PC-9 (cell line): ENCODE results near the gene MAVS. TPM values are rescaled to one million over a fixed set of nuclear protein-coding genes. Genes with fewer than 3 reads are reported as not detected.
A peak's percentile ranks its signal among the peaks of the same experiment; 100 is the strongest.

Experiments used
- BruUV-seq: library from RNA; stranded (reverse); fragments of 400-500 nt; replicated peaks from 2 replicates; lab custom pipeline; 2021; lab: Mats Ljungman, UMichigan
- CTCF ChIA-PET: fragments of 300-600 bp; sonication (Branson Sonifier 250); formaldehyde crosslinking; loops from one replicate; lab custom pipeline; 2022; ENCODE audit warnings: antibody characterized with exemption; lab: Charles Lee
- POLR2A ChIA-PET: fragments of 300-600 bp; sonication (Branson Sonifier 250); formaldehyde crosslinking; loops from one replicate; lab custom pipeline; 2022; ENCODE audit warnings: antibody characterized with exemption; ENCODE audit not compliant: unreplicated experiment; lab: Charles Lee
- DNase-seq, 2 experiments: peaks; one replicate each; pipeline versions ENCODE4 v3.0.0 to v3.0.0-alpha.2; 2015 to 2022; ENCODE audit warnings: mixed read lengths in 1 of 2
- H2AFZ ChIP-seq: fragments of 200-600 bp; sonication (generic); 2 replicates; pipeline ENCODE4 v1.8.1; 2017; ENCODE audit warnings: antibody characterized with exemption
- H3F3A ChIP-seq: fragments of 200-600 bp; sonication (generic); 2 replicates; pipeline ENCODE4 v1.8.1; 2017; ENCODE audit warnings: antibody characterized with exemption, mild to moderate bottlenecking, low read depth; ENCODE audit not compliant: insufficient read depth
- H3K27ac ChIP-seq: fragments of 200-600 bp; sonication (generic); 2 replicates; pipeline ENCODE4 v1.6.1; 2016; ENCODE audit warnings: mixed run types
- H3K27me3 ChIP-seq: fragments of 200-600 bp; sonication (generic); 2 replicates; pipeline ENCODE4 v1.6.1; 2016; ENCODE audit warnings: low read depth, mixed run types; ENCODE audit not compliant: insufficient read depth
- H3K36me3 ChIP-seq: fragments of 200-600 bp; sonication (generic); 2 replicates; pipeline ENCODE4 v1.6.1; 2016; ENCODE audit warnings: low read depth, mixed run types
- H3K4me1 ChIP-seq: fragments of 200-600 bp; sonication (generic); replicated peaks from 2 replicates; pipeline ENCODE4 v1.6.1; 2016; ENCODE audit warnings: mixed run types; ENCODE audit not compliant: insufficient read depth
- H3K4me2 ChIP-seq: fragments of 200-600 bp; sonication (generic); 2 replicates; pipeline ENCODE4 v1.6.1; 2017; ENCODE audit warnings: mixed run types
- H3K4me3 ChIP-seq: fragments of 200-600 bp; sonication (generic); 2 replicates; pipeline ENCODE4 v1.6.1; 2016; ENCODE audit warnings: mixed run types
- H3K79me2 ChIP-seq: fragments of 200-600 bp; sonication (generic); 2 replicates; pipeline ENCODE4 v1.6.1; 2017; ENCODE audit warnings: low read depth, mixed run types
- H3K9me2 ChIP-seq: fragments of 200-600 bp; sonication (generic); 2 replicates; pipeline ENCODE4 v1.8.1; 2017; ENCODE audit warnings: mild to moderate bottlenecking; ENCODE audit not compliant: insufficient read depth
- H3K9me3 ChIP-seq: fragments of 200-600 bp; sonication (generic); 2 replicates; pipeline ENCODE4 v1.8.1; 2016; ENCODE audit warnings: low read depth; ENCODE audit not compliant: insufficient read depth
- H4K20me1 ChIP-seq: fragments of 200-600 bp; sonication (generic); 2 replicates; pipeline ENCODE4 v1.8.1; 2017; ENCODE audit not compliant: insufficient read depth
- EZH2 ChIP-seq: fragments of 200-600 bp; sonication (generic); IDR thresholded peaks from 2 replicates; pipeline ENCODE4 v1.8.0; 2017; ENCODE audit warnings: antibody characterized with exemption, low read depth
- intact Hi-C: fragments of 100-400 bp; cut with micrococcal nuclease; formaldehyde crosslinking; loops from one replicate; pipeline ENCODE4 v1.10.0; 2022; ENCODE audit not compliant: unreplicated experiment
- total RNA-seq: library from RNA; stranded (reverse); gene quantifications from 2 replicates; pipeline ENCODE4 v1.2.3, GENCODE V29; 2021
- TF ChIP-seq, protein P1 (sequence below): fragments of 200-600 bp; sonication (generic); conservative IDR thresholded peaks from 2 replicates; pipeline ENCODE4 v1.6.1; 2017; ENCODE audit warnings: mixed run types, antibody characterized with exemption, mild to moderate bottlenecking, moderate library complexity

MAVS gene
- total RNA-seq, 1 experiment from 2014 or later = 61.3 TPM

DNA sequence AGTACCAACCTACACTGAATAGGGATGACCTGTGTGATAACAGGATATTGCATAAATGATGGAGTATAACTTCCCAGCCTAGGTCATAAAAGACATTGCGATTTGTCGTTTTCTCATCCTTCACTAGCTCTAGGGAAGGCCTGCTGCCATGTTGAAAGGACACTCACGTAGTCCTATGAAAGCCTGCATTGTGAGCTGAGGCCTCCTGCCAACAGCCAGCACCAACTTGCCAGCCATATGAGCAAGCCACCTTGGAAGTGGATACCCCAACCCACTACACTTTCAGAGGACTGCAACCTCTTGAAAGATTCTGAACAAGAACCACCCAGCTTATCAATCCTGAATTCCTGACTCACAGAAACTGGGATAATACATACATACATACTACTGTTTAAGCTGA, 39.1 kb downstream of the MAVS start:
- POLR2A ChIA-PET = no interaction called here
- no TSS peak for BruUV-seq
- Histone ChIP-seq H2AFZ (no peak overlapping the region), H3K9me2 (no peaks in the 10 kb centered on the region), H3K4me2 (no peak overlapping the region), H3K27ac (no peak overlapping the region), H4K20me1 (peaks cover 6% of the 10 kb centered on the region), H3K9me3 (no peaks in the 10 kb centered on the region), H3F3A (no peaks in the 10 kb centered on the region; the same call in 1 of the 2 replicates), H3K4me1 (peaks cover 11% of the 10 kb centered on the region), H3K27me3 (no peaks in the 10 kb centered on the region), H3K79me2 (peaks cover 37% of the 10 kb centered on the region), H3K4me3 (no peak overlapping the region), H3K36me3 (no peaks in the 10 kb centered on the region)
- TF ChIP-seq EZH2 = no peak
- TF ChIP-seq, protein P1, sequence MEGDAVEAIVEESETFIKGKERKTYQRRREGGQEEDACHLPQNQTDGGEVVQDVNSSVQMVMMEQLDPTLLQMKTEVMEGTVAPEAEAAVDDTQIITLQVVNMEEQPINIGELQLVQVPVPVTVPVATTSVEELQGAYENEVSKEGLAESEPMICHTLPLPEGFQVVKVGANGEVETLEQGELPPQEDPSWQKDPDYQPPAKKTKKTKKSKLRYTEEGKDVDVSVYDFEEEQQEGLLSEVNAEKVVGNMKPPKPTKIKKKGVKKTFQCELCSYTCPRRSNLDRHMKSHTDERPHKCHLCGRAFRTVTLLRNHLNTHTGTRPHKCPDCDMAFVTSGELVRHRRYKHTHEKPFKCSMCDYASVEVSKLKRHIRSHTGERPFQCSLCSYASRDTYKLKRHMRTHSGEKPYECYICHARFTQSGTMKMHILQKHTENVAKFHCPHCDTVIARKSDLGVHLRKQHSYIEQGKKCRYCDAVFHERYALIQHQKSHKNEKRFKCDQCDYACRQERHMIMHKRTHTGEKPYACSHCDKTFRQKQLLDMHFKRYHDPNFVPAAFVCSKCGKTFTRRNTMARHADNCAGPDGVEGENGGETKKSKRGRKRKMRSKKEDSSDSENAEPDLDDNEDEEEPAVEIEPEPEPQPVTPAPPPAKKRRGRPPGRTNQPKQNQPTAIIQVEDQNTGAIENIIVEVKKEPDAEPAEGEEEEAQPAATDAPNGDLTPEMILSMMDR = no peak
- CTCF ChIA-PET = no interaction called here
- no peak for DNase-seq
- intact Hi-C loops = no loop called here

DNA sequence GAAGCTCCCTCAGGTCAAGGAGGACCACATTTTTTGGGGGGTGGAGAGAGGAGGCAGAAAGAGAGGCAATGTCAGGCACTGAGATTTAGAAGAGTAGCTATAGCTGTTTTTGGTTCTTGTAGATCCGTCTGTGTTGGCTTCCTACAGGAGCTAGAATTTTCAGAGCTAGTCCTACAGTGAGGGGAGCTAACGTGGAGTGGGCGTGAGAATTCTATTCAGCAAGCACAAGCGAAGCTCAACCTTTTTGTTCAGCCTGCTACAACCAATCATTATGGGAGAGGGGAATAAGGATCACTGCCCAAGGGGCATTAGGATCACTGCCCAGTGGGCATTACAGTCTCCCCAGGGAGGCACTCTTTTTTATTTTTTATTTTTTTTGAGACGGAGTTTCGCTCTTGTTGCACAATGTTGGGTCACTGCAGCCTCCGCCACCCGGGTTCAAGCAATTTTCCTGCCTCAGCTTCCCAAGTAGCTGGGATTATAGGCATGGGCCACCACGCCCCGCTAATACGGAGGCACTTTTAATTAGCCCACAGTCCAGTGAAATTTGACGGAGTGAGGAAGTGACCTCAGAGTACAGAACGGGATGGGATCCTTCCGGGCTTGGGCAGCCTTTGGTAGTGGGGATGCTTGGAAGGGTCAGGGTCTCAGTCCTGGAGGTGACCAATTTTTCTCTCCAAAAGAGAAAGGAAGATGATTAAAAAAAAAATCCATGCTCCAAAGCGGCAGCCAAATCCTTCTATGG, 41.4 kb downstream of the MAVS start:
- ChIA-PET POLR2A (interaction anchor here (0.6 kb wide), 1 partner anchor 101 kb away, joined by 4 read pairs; the partner anchor contains the start of gene CENPB), CTCF (interaction anchor here (0.6 kb wide), 2 partner anchors 24 to 489 kb away, joined by 3 to 4 read pairs; no protein-coding TSS in a partner anchor)
- Histone ChIP-seq H3K4me1 (peaks cover 35% of the 10 kb centered on the region), H3K27me3 (no peaks in the 10 kb centered on the region), H3K9me3 (no peaks in the 10 kb centered on the region), H2AFZ (peak overlapping the region; percentile 91), H3F3A (no peaks in the 10 kb centered on the region; the same call in 1 of the 2 replicates), H3K4me3 (peak overlapping the region; percentile 71), H3K9me2 (no peaks in the 10 kb centered on the region), H3K4me2 (peak overlapping the region; percentile 89), H3K27ac (peak overlapping the region; percentile 30; the same call in 1 of the 2 replicates), H4K20me1 (peaks cover 29% of the 10 kb centered on the region), H3K79me2 (peaks cover 61% of the 10 kb centered on the region), H3K36me3 (peaks cover 10% of the 10 kb centered on the region)
- BruUV-seq = no TSS peak
- DNase-seq = no peak
- TF ChIP-seq, protein P1 = no peak
- no peak for TF ChIP-seq EZH2
- intact Hi-C loops = no loop called here

DNA sequence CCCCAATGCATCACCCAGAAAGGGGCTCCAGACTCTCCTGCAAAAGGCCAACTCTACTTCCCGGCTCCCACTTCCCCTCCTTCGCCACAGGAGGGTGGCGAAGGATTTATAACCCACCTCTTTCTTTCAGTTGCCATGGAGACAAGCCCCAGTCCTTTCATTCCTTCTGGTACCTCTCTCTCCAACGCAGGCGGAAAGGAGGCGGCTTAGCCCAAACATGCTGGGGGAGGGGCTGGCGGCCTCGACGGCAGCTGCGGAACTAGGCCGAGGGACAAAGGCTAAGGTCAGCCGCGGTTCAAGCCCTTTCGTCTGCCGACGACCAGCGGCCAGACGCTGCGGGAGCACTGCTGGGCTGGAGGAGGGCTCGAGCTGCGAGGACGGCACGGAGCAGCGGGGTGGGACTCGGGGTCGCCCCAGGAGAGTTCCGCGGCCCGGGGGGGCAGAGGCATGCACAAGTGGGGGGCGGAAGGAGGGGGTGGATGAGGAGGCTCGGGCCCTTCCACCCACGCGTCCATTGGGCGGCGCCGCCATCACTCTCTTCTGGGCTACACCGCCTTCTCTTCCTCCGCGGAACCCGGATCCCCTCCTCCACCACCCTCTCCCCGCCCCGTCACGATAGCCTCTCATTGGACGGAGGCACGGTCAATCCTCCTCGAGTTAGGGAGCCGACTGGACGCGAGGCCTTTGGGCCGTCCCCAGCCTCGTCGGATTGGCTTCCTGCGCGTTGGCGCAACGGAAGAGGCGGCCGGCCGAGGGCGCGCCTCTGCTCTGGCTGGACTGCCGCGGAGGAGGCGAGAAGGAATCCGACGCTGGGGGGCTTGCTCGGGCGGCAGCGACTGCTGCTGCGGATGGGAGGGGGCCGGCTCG, 42.2 kb downstream of the MAVS start, which contains the start of gene PANK2:
Gene PANK2, plus strand, starts transcription at position 766 of the 867 bp plus-strand sequence.
- Histone ChIP-seq H2AFZ (peak within 1 kb of the TSS; percentile 91), H4K20me1 (peaks cover 38% of the 10 kb centered on the region), H3K9me3 (no peaks in the 10 kb centered on the region), H3K79me2 (peaks cover 69% of the 10 kb centered on the region), H3K4me1 (peaks cover 41% of the 10 kb centered on the region), H3K36me3 (peaks cover 14% of the 10 kb centered on the region), H3F3A (no peaks in the 10 kb centered on the region; the same call in 1 of the 2 replicates), H3K4me3 (peak within 1 kb of the TSS; percentile 71), H3K27ac (peak within 1 kb of the TSS; percentile 38), H3K27me3 (no peaks in the 10 kb centered on the region), H3K4me2 (peak within 1 kb of the TSS; percentile 91), H3K9me2 (no peaks in the 10 kb centered on the region)
- TF ChIP-seq, protein P1 = no peak; the same call in 1 of the 2 replicates
- no peak for TF ChIP-seq EZH2
- CTCF ChIA-PET = no interaction called here
- POLR2A ChIA-PET = no interaction called here
- intact Hi-C loops = no loop called here
- TSS peak; percentile 68 for BruUV-seq
- DNase-seq = peak; percentile 95 to 99
